GM21367 (cell line): ENCODE results near the gene HOXC6.

Experiments
- ATAC-seq: cut with Tn5 transposase; IDR thresholded peaks from one replicate; pipeline ENCODE4 v1.9.1; 2021; ENCODE audit not compliant: unreplicated experiment

HOXC6 gene

DNA sequence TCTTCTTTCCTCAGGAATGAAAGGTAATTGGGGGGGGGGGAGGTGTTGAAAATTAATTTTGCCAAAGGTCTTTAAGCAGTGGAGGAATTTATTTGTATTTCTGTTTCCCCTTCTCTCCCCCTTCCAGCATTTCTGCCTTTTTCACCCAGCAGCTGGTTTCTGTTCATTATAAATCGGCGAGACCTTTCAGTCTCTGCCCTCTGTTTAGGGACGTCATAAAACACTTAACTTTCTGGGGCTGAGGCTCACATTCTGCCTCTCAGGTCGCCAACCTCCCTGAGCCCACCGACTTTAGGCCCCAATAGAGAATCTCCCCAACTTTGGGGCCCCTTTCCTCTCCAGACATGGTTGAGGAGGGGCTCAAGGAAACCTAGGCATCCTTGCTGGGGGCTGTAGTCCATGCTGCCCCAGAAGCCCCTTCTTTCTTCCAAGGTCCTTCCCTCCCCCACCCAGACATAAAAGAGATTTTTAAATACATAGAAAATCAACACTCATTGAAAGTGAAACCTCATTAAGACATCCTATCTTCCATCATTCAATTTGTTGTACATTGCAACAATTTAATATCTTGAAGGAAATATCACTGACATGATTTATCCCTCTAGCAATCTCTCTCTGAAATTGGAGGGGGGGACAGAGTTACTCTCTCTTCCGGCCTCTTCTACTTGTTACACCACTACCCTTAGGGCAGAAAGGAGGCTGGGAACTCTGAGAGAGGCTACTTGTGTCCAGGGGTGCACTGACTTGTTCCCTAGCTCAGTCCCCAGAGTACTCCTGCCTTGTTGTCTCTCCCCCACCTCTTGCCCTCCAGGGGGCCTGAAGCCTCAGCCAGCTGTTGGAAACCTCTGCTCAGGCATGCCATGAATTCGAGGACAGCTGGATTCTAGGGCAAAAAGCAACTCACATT is 2.5 kb upstream of the HOXC6 start:
- ATAC-seq: no peak

DNA sequence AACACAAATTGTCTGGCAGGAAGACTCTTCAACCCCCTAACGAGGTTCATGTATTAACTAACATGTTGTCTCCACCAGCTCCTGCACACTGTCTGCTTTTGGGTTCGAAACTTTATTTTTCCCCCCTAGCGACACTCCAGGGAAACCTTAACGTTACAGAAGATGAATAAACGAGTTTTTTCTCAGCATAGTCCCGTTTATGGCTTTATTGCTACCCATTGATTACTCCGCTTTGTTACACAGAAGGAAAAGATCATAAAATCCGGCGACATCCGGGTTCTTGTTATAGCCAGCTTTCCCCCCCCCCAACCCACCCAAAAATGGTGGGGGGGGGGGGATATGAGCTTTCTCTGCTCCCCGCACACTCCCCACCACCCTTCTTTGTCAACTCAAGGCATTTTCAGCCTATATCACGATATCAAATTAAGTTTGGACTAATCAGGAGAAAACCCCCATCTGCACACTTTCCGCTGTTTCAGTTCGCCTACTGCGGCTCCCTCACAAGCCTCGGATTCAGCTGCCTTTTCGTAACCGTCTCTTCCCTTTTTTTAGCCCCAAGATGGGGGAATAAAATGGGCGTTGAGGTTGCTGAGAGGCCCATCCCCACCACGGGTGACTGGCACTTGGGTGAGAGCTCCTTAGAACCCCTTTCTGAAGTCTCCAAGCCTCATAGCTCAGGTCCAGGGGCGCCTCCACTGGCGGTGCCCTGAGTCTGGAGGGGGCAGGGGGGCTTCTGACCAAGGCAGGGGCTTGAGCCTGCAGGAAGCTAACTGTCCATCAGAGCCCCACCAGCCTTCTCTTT is 1.4 kb upstream of the HOXC6 start:
- ATAC-seq: no peak

DNA sequence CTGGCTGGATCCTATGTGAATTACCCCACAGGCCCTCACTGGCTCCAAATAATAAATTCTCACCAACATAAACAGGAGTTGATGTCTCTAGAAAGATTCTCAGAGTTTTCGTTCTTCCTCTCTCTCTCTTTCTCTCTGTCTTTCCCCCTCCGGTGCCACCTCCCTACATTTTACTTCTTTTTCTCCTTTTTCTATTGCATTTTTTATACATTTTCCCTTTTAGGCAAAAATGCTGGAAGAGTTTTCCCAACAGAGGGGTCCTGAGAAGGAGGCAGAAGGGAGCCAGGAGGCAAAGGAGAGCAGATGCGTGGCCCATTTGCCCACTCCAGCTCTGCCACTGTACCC is 826 bp upstream of the HOXC6 start:
- ATAC-seq: no peak

DNA sequence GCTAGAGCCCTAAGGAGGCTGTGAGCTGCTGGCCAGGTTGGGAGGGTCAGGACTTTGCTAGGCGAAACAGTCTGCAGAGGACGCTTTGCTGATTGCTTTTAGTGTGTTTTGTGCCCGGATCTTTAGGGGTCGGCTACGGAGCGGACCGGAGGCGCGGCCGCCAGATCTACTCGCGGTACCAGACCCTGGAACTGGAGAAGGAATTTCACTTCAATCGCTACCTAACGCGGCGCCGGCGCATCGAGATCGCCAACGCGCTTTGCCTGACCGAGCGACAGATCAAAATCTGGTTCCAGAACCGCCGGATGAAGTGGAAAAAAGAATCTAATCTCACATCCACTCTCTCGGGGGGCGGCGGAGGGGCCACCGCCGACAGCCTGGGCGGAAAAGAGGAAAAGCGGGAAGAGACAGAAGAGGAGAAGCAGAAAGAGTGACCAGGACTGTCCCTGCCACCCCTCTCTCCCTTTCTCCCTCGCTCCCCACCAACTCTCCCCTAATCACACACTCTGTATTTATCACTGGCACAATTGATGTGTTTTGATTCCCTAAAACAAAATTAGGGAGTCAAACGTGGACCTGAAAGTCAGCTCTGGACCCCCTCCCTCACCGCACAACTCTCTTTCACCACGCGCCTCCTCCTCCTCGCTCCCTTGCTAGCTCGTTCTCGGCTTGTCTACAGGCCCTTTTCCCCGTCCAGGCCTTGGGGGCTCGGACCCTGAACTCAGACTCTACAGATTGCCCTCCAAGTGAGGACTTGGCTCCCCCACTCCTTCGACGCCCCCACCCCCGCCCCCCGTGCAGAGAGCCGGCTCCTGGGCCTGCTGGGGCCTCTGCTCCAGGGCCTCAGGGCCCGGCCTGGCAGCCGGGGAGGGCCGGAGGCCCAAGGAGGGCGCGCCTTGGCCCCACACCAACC is 1.5 kb downstream of the HOXC6 start:
- no peak for ATAC-seq

DNA sequence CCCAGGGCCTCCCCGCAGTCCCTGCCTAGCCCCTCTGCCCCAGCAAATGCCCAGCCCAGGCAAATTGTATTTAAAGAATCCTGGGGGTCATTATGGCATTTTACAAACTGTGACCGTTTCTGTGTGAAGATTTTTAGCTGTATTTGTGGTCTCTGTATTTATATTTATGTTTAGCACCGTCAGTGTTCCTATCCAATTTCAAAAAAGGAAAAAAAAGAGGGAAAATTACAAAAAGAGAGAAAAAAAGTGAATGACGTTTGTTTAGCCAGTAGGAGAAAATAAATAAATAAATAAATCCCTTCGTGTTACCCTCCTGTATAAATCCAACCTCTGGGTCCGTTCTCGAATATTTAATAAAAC is 2.2 kb downstream of the HOXC6 start:
- ATAC-seq: no peak

DNA sequence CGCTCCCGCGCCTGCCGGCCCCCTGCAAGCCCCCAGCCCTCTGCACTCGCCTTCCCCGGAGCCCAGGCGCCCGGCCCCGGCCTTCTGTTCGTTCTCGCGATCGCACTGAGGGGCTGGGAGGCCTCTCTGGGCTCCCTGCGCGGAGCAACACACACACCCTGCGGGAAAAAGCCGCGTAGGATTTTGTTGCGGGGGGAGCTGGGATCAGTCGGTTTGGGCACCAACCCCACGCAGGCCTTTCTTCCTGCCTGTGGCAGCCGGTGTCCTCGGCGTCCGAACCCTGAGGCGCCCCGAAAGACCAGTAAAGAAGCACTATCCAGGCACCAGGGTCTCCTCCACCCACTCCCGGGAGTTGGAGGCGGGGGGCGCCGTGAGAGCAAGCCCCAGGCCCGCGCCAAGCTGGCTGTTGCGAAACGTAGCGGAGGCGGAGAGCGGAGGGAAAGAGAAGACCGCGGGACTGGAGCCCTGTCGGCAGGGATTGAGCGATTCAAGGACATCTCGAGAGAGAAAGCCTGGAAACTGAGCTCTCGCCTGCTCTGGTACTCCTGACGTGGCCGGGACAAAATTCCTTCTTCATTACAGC is 2.7 kb downstream of the HOXC6 start:
- ATAC-seq: no peak

DNA sequence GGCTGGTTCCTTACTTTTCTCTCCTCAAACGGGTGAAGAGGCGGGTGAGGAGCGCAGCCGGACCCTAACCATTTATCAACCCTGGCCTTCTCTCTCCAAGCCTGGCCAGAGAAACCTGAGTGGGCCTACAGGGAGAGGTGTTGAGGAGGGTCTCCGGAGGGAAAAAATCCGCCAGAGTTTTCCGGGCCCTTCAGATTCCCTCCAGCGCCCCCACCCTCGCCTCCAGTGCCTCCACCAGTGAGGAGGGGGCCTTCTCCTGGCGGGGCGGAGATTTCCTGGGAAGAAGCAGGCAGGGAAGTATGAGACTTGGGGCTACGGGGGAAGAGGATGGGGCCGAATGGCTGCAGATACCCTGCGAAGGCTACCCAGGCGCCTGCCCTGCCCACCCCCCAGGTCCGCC is 3.2 kb downstream of the HOXC6 start:
- no peak for ATAC-seq

GRCh38 chr12:54032086-54032619 is 3.9 kb downstream of the HOXC6 start:
- no peak for ATAC-seq

DNA sequence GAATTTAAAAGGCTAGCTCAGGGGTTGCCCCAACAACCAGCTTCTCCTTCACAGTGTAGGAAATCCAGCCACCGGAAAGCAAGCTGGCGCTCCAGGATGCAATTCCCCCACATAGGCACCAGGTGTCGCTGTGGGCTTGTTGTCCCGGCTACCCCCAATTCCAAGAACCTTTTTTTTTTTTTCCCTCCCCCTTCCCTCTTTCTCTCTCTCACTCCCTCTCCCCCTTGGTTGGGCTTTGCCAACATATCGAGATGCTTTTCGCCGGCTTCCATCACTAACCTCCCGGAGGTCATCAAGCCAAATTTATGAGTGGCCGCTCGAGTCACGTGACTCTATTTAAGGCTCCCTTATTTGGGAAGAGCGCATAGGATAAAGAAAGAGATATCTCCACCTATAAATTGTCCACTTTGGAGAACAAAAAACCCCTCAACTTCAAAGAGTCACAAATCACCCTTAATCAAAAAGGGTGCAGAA is 4.4 kb downstream of the HOXC6 start, which contains the start of gene HOXC5:
Gene HOXC5 (plus strand): TSS at position 424 of the 474 bp plus-strand sequence. CDS start 73 bp downstream, outside the sequence.
- no peak for ATAC-seq

DNA sequence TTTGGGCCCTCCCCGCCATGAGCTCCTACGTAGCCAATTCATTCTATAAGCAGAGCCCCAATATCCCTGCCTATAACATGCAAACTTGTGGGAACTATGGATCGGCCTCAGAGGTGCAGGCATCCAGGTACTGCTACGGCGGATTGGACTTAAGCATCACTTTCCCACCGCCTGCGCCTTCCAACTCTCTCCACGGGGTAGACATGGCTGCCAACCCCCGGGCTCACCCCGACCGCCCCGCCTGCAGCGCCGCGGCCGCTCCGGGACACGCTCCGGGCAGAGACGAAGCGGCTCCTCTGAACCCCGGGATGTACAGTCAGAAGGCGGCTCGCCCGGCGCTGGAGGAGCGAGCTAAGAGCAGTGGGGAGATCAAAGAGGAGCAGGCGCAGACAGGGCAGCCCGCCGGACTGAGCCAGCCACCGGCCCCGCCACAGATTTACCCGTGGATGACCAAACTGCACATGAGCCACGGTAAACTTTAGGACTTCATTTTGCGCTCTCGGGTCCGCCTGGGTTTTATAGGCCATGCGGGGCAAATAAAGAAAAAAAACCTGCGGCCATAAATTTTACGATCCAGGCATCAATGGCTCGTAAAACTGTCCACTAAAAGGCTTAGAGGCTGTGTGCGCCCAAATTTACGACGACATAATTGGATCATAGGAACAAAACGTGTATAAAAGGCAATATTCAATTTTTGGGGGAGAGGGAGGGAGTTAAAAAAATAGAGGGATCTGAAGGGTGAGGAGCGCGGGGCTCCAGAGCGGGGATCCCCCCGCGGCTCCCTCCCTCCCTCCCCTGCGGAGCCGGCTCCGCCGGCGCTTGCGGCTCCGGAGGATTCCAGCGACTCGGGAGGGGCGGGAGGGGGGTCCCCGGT is 5.1 kb downstream of the HOXC6 start:
- no peak for ATAC-seq

GRCh38 chr12:54033980-54034784 is 5.9 kb downstream of the HOXC6 start:
- no peak for ATAC-seq

DNA sequence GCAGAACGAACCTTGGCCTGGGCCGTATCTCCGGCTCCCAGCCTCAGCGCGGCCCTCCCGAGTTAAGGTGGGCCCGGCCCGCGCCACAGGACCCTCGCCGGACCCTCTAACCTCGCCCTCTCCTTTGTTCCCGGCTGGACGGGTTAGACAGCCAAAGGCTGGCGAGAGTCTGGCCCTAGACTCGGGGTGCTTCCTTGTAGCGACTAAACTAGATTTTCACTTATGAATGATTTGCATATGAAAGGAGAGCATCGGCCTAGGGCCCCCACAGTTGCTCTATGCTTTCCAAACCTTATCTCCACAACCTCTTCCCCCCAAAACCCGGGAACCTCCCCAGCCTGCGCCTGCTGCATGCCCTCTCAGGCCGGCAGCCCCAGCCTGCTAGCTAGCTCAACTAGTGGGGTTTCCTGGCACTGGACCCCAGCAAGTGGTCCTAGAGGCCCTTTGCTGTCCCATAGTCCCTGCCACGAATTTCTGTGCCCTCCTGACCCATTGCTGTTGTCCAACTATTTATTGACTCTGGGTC is 6.6 kb downstream of the HOXC6 start:
- ATAC-seq: no peak

DNA sequence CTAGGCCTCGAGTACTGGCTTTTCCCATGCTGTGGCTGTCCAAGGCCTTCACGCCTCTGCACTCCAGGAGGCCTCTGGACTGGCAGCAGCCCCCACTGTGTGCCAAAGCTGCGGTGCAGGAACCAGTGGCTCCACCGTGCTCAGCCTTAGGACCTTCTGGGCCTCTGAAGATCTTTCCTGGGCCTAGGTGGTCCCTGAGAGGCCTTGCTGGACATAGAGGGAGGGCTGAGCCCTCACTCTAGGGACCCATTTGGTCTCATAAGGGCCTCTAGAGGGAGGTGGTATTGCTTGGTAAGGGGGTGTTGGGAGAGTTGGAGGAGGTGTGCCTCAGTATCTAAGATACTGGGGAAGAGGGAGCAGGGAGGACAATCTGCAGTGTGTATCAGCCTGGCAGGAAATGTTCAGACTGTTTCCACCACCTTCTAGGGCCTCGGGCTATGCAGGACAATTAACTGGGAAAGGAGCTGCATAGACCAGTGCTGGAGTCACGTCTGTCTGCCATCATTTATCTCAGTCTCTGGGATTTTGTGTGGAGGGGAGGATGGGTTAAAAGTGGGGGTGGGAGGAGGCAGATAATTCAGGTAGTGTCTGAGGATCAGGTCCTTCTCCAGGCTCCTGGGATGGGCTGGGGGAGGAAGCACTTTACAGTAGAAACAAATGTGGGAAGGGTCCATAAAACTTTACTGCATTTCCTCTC is 7.5 kb downstream of the HOXC6 start:
- no peak for ATAC-seq

DNA sequence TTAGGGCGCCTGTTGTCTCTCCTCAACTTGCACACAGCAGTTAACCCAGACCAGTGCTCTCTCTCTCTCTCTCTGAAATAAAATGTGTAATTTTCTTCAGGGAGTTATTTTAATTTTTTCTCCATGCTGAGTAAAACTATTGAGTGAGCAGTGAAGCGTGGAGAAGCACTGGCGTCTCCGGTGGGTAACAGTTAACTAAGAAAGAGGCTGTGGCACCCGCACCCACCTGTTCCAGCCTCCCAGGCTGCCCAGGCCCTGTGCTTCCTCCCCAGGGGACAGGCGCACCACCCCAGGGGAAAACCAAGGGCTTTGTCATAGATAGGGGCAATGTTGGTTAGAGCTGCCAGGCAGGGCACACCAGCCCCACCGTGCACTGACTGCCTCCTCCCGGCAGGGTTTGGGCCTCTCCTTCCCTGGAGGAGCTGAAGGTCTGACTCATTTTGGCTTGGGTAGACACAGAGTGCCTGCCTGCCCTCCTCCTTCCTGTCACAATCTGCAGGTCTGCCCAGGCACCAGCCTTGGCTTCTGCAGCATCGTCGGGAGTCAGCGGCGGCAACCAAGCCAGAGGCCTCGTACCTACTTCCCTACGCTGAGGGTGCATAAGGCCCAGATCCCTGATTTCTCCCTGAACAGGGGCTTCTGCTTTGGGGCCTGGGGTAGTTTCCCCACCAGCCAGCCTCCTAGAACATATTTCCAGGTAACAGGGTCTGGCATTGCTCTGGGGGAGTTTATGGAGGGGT is 8.6 kb downstream of the HOXC6 start:
- no peak for ATAC-seq

- no peak for ATAC-seq
These were observed 9.4 kb downstream of the HOXC6 start for GRCh38 chr12:54037360-54038283.

DNA sequence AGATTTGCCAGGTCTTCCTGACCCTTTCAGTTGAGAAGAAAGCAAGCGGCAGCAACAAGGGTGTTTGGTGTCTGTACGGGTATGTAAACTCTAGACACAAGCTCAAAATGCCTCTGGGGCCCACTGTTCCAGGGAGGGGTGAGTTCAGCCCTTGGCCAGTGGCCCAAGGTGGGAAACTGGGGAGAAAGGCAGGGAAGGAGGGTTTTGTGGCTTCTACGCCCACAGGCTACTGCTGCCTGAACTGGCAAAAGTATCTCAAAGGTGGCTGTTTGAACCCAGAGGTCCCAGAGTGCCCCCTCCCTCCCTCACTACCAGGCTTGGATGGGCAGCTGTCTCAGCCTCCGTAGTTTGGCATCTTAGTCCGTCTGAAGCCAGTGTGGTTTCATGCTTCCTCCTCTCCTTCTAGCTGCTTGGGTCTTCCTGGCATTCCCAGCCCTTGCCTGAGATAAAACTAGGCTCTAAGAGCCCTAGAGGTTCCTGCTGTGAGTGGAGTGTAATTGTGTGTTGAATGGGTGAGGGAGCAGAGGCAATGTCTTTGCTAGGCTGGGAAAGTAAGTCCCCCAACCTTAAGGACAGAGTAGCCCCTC is 10.1 kb downstream of the HOXC6 start:
- ATAC-seq: no peak
